Sciatic nerve (tissue), 2 donors: Measurements from ENCODE around the gene CASS4. TPM values are rescaled to one million over a fixed set of nuclear protein-coding genes. Genes with fewer than 3 reads are reported as not detected.

Experiments
- ATAC-seq: fragments of 200-7000 bp; cut with Tn5 transposase; one replicate; pipeline ENCODE4 v1.9.1; 2020; ENCODE audit warnings: mild to moderate bottlenecking, moderate library complexity
- DNase-seq: peaks from one replicate; pipeline ENCODE4 v3.0.0-alpha.2; 2020; ENCODE audit warnings: low spot score
- intact Hi-C: fragments of 100-400 bp; cut with DNase I; formaldehyde crosslinking; loops from one replicate; pipeline ENCODE4 v1.14.2; 2022
- total RNA-seq: library from RNA; stranded (reverse); fragmentation: NEBNext Ultra II Directional; extraction: Animal tissue kit (Norgen Biotek cat#: 25700); gene quantifications from one replicate; pipeline ENCODE4 v1.2.1, GENCODE V29; 2021
- donor health status: DM: no; HTN: no; CAD: no.
- donor health status: DM: no; HTN: no; CAD: no.

Gene CASS4
- total RNA-seq, 1 donor from 2014 or later: 2.4 TPM

GRCh38 chr20:56468316-56469076, 56.4 kb downstream of the CASS4 start, which contains the start of gene RTF2:
Gene RTF2, plus strand, starts transcription at chr20:56468627. Its CDS starts 71 bp downstream, at chr20:56468698.
- peak; percentile 100 for ATAC-seq
- intact Hi-C loops: loop anchor here (5.0 kb wide), 1 partner anchor 106 kb away; no protein-coding TSS in a partner anchor
- DNase-seq: peak; percentile 96

- no peak for DNase-seq
- ATAC-seq: no peak
- intact Hi-C loops: loop anchor here (5.0 kb wide), 1 partner anchor 107 kb away; no protein-coding TSS in a partner anchor
Measured at GRCh38 chr20:56469077-56469449, 57.0 kb downstream of the CASS4 start.

GRCh38 chr20:56483970-56484369, 71.9 kb downstream of the CASS4 start:
- ATAC-seq (no peak), DNase-seq (no peak)
- intact Hi-C loops: no loop called here

DNA sequence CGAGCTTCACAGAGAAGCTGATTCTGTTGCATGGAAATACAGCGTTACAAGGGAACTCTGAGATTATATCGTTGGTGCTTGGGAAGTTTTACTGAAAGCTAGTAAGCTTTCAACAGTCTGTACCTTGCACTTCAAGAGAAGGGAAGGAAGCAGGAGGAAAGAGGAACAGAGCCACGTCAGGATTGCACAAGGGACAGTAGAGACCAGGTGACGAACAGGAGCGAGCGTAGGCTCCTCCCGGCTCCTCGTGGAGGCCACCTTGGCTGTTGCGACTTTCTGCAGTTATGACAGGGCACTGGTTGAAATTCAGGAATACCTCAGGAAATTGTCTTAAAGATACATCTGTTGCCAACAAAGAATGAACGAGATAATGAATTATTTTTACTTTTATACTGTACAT, 75.2 kb downstream of the CASS4 start:
- DNase-seq: no peak
- intact Hi-C loops: no loop called here
- ATAC-seq: no peak

- no peak for ATAC-seq
- intact Hi-C loops: no loop called here
Measured at GRCh38 chr20:56488566-56488965, 76.5 kb downstream of the CASS4 start.

DNA sequence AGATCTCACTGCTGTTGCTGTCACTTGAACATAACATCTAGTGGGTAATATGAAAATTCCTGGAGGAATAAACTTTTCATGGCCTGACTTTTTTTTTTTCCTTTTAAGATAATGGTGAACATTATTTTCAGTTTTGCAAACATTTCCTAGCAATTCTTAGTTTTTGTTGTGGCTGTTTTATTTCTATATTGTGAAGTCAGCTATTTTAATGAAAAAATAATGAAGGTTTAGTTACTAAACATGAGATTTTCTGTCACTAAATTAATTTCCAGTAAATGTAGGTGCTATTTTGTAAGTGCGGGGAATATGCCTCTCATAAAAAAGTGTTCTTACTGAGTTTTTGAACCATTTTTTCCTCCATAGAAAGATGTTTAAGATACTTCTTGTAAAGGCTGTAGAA, 89.1 kb downstream of the CASS4 start:
- no peak for ATAC-seq
- intact Hi-C loops: no loop called here
- no peak for DNase-seq

More at GRCh38 chr20:56488566-56488965, 76.5 kb downstream of the CASS4 start:
- DNase-seq: no peak

GRCh38 chr20:56503916-56504315, 91.9 kb downstream of the CASS4 start:
- DNase-seq: no peak
- ATAC-seq: no peak
- intact Hi-C loops: no loop called here

GRCh38 chr20:56504373-56505005, 92.4 kb downstream of the CASS4 start:
- intact Hi-C loops: no loop called here
- ATAC-seq: no peak
- DNase-seq: no peak

- intact Hi-C loops: no loop called here
- no peak for ATAC-seq
- no peak for DNase-seq
Measured at GRCh38 chr20:56506103-56506502, 94.0 kb downstream of the CASS4 start.

Other genes with a start within 250 kb of the CASS4 start
- gene MC3R, start 163.5 kb upstream of the CASS4 start, total RNA-seq: not detected
- 76.0 TPM for gene FAM210B, start 53.3 kb upstream of the CASS4 start, total RNA-seq
- 1.4 TPM for gene AURKA, start 20.0 kb upstream of the CASS4 start, total RNA-seq
- 25.3 TPM for gene CSTF1, start 19.6 kb upstream of the CASS4 start, total RNA-seq
- gene RTF2, start 56.4 kb downstream of the CASS4 start, total RNA-seq: 88.7 TPM
- not detected for gene FAM209A, start 112.5 kb downstream of the CASS4 start, total RNA-seq
- not detected for gene FAM209B, start 121.0 kb downstream of the CASS4 start, total RNA-seq
- gene TFAP2C, start 217.0 kb downstream of the CASS4 start, total RNA-seq: 0.31 TPM